IMR-90 (cell line): ENCODE measurements around the gene FOXA2. TPM values are rescaled to one million over a fixed set of nuclear protein-coding genes. Genes with fewer than 3 reads are reported as not detected.

Source experiments
- ATAC-seq: fragments of 200-7000 bp; cut with Tn5 transposase; 2 replicates; pipeline ENCODE4 v1.9.1; 2020; ENCODE audit warnings: low read depth, mild to moderate bottlenecking, moderate library complexity
- BruUV-seq: library from RNA; stranded (reverse); fragments of 400-500 nt; replicated peaks from 2 replicates; lab custom pipeline; 2021; lab: Mats Ljungman, UMichigan
- CTCF ChIA-PET: fragments of 300-600 bp; formaldehyde crosslinking; extraction: SDS; loops from one replicate; lab custom pipeline; 2021; ENCODE audit warnings: antibody characterized with exemption; lab: Yijun Ruan, JAX
- POLR2A ChIA-PET: fragments of 300-600 bp; sonication (Branson Sonifier 250); formaldehyde crosslinking; loops from one replicate; lab custom pipeline; 2022; ENCODE audit warnings: antibody characterized with exemption; ENCODE audit not compliant: unreplicated experiment; lab: Charles Lee
- DNase-seq: peaks from one replicate; pipeline ENCODE4 v3.0.0; 2013
- H2AFZ ChIP-seq: replicated peaks from 2 replicates; pipeline ENCODE3; 2013; ENCODE audit warnings: low read length, mild to moderate bottlenecking; ENCODE audit not compliant: poor library complexity
- H2AK5ac ChIP-seq: 2 replicates; pipeline ENCODE4 v1.6.1; 2013; ENCODE audit warnings: low read depth, low read length, inconsistent platforms
- H2AK9ac ChIP-seq: replicated peaks from 2 replicates; pipeline ENCODE3; 2013; ENCODE audit warnings: mild to moderate bottlenecking, low read depth, low read length, moderate library complexity; ENCODE audit not compliant: poor library complexity
- H2BK120ac ChIP-seq: 2 replicates; pipeline ENCODE4 v1.6.1; 2013; ENCODE audit warnings: low read depth, low read length, inconsistent platforms
- H2BK15ac ChIP-seq: 3 replicates; pipeline ENCODE4 v1.6.1; 2013; ENCODE audit warnings: low read depth, low read length, inconsistent platforms
- H2BK20ac ChIP-seq: 2 replicates; pipeline ENCODE4 v1.6.1; 2013; ENCODE audit warnings: low read depth, mild to moderate bottlenecking, inconsistent platforms, low read length, moderate library complexity
- H2BK5ac ChIP-seq: 2 replicates; pipeline ENCODE4 v1.6.1; 2013; ENCODE audit warnings: mild to moderate bottlenecking, low read depth, low read length, inconsistent platforms; ENCODE audit not compliant: poor library complexity, severe bottlenecking
- H3K14ac ChIP-seq: replicated peaks from 2 replicates; pipeline ENCODE4 v1.6.1; 2013; ENCODE audit warnings: low read depth, low read length, inconsistent platforms
- H3K18ac ChIP-seq: 2 replicates; pipeline ENCODE4 v1.6.1; 2013; ENCODE audit warnings: low read depth, low read length, control low read depth
- H3K23ac ChIP-seq: 2 replicates; pipeline ENCODE4 v1.6.1; 2013; ENCODE audit warnings: low read depth, low read length, inconsistent platforms
- H3K27ac ChIP-seq: 2 replicates; pipeline ENCODE4 v1.5.1; 2013; ENCODE audit warnings: mild to moderate bottlenecking, control low read depth, low read length; ENCODE audit not compliant: insufficient read depth
- H3K27me3 ChIP-seq: 2 replicates; pipeline ENCODE4 v1.6.1; 2013; ENCODE audit warnings: low read length; ENCODE audit not compliant: control insufficient read depth, insufficient read depth
- H3K36me3 ChIP-seq: 2 replicates; pipeline ENCODE4 v1.6.1; 2013; ENCODE audit warnings: low read length, mixed read lengths; ENCODE audit not compliant: control insufficient read depth, insufficient read depth
- H3K4ac ChIP-seq: 2 replicates; pipeline ENCODE4 v1.6.1; 2013; ENCODE audit warnings: low read depth, low read length, inconsistent platforms
- H3K4me1 ChIP-seq: 2 replicates; pipeline ENCODE4 v1.6.1; 2013; ENCODE audit warnings: low read length, mixed read lengths; ENCODE audit not compliant: control insufficient read depth, insufficient read depth
- H3K4me2 ChIP-seq: 2 replicates; pipeline ENCODE4 v1.6.1; 2013; ENCODE audit warnings: low read depth, mild to moderate bottlenecking, control low read depth, low read length, moderate library complexity
- H3K4me3 ChIP-seq: 2 replicates; pipeline ENCODE4 v1.5.1; 2013; ENCODE audit warnings: low read depth, mild to moderate bottlenecking, control low read depth, low read length, moderate library complexity; ENCODE audit not compliant: insufficient read depth
- H3K56ac ChIP-seq: 2 replicates; pipeline ENCODE4 v1.6.1; 2013; ENCODE audit warnings: low read length, inconsistent platforms; ENCODE audit not compliant: insufficient read depth; ENCODE audit errors: extremely low read depth
- H3K79me1 ChIP-seq, 2 experiments: 2 replicates each; pipeline ENCODE4 v1.6.1; 2013; ENCODE audit warnings: low read length in 2 of 2, inconsistent platforms in 1 of 2, low read depth in 1 of 2
- H3K9ac ChIP-seq: 2 replicates; pipeline ENCODE4 v1.6.1; 2013; ENCODE audit warnings: low read depth, low read length, control low read depth
- H3K9me1 ChIP-seq: 2 replicates; pipeline ENCODE4 v1.6.1; 2013; ENCODE audit warnings: low read length, inconsistent platforms; ENCODE audit not compliant: insufficient read depth
- H3K9me3 ChIP-seq: 2 replicates; pipeline ENCODE4 v1.6.1; 2013; ENCODE audit warnings: low read length; ENCODE audit not compliant: control insufficient read depth, insufficient read depth
- H4K20me1 ChIP-seq: 2 replicates; pipeline ENCODE4 v1.6.1; 2013; ENCODE audit warnings: low read length, inconsistent platforms; ENCODE audit not compliant: insufficient read depth
- H4K5ac ChIP-seq: 2 replicates; pipeline ENCODE4 v1.6.1; 2013; ENCODE audit warnings: mild to moderate bottlenecking, low read depth, low read length, control low read depth
- H4K8ac ChIP-seq, 2 experiments: 2 replicates each; pipeline ENCODE4 v1.6.1; 2013; ENCODE audit warnings: low read depth in 2 of 2, low read length in 2 of 2, control low read depth in 1 of 2, inconsistent platforms in 1 of 2
- H4K91ac ChIP-seq: 2 replicates; pipeline ENCODE4 v1.6.1; 2013; ENCODE audit warnings: low read depth, low read length, inconsistent platforms; ENCODE audit not compliant: insufficient read depth
- BHLHE40 ChIP-seq: fragments of 150-350 bp; IDR thresholded peaks from 2 replicates; pipeline ENCODE4 v1.6.1; 2016; ENCODE audit warnings: mild to moderate bottlenecking, low read depth, low read length
- CEBPB ChIP-seq: IDR thresholded peaks from 2 replicates; pipeline ENCODE4 v1.6.1; 2012; ENCODE audit warnings: low read depth, low read length, improper control_type of control experiment
- CHD1 ChIP-seq: IDR thresholded peaks from 2 replicates; pipeline ENCODE4 v1.6.1; 2012; ENCODE audit warnings: low read depth, low read length, improper control_type of control experiment
- CTCF ChIP-seq: conservative IDR thresholded peaks from 2 replicates; pipeline ENCODE4 v1.5.1; 2012; ENCODE audit warnings: mild to moderate bottlenecking, low read depth, low read length, improper control_type of control experiment
- FOS ChIP-seq: fragments of 150-350 bp; IDR thresholded peaks from 2 replicates; pipeline ENCODE4 v1.6.1; 2016; ENCODE audit warnings: low read depth, low read length
- MAFK ChIP-seq: IDR thresholded peaks from 2 replicates; pipeline ENCODE4 v1.6.1; 2012; ENCODE audit warnings: low read depth, low read length, improper control_type of control experiment
- MAZ ChIP-seq: IDR thresholded peaks from 2 replicates; pipeline ENCODE4 v1.6.1; 2012; ENCODE audit warnings: low read depth, mild to moderate bottlenecking, low read length, improper control_type of control experiment, moderate library complexity, borderline replicate concordance
- MXI1 ChIP-seq: IDR thresholded peaks from 2 replicates; pipeline ENCODE4 v1.6.1; 2012; ENCODE audit warnings: low read depth, mild to moderate bottlenecking, low read length, moderate library complexity, borderline replicate concordance
- NFE2L2 ChIP-seq: fragments of 150-350 bp; IDR thresholded peaks from 2 replicates; pipeline ENCODE4 v1.6.1; 2016; ENCODE audit warnings: low read depth, mild to moderate bottlenecking, low read length
- POLR2A ChIP-seq: IDR thresholded peaks from 2 replicates; pipeline ENCODE4 v1.6.1; 2012; ENCODE audit warnings: mild to moderate bottlenecking, low read depth, low read length
- RAD21 ChIP-seq: IDR thresholded peaks from 2 replicates; pipeline ENCODE4 v1.6.1; 2012; ENCODE audit warnings: low read length, improper control_type of control experiment
- RCOR1 ChIP-seq: IDR thresholded peaks from 2 replicates; pipeline ENCODE4 v1.6.1; 2012; ENCODE audit warnings: mild to moderate bottlenecking, low read length, improper control_type of control experiment; ENCODE audit not compliant: insufficient replicate concordance
- RFX5 ChIP-seq: IDR thresholded peaks from 2 replicates; pipeline ENCODE4 v1.8.0; 2012; ENCODE audit warnings: low read depth, mild to moderate bottlenecking, low read length, moderate library complexity
- WGBS, 2 experiments: methylation state at CpG; one replicate each; pipeline versions ENCODE4 v1.1.5 to v1.1.7; 2013; ENCODE audit warnings: missing lambda C conversion rate in 2 of 2; ENCODE audit not compliant: insufficient read length in 1 of 2; ENCODE audit errors: extremely low coverage in 2 of 2; 5-methylcytosine and 5-hydroxymethylcytosine counted together
- dilution Hi-C: fragments of 300-500 bp; cut with HindIII; formaldehyde crosslinking; loops from one replicate; pipeline ENCODE4 v1.14.3; 2018; ENCODE audit warnings: low sequenced_read_pairs; ENCODE audit not compliant: unreplicated experiment
- in situ Hi-C: fragments of 300-500 bp; cut with MboI; formaldehyde crosslinking; loops from 3 replicates; pipeline ENCODE4 v1.14.3; 2019; ENCODE audit warnings: low sequenced_read_pairs, inconsistent platforms, mixed read lengths
- intact Hi-C: fragments of 100-400 bp; cut with micrococcal nuclease; formaldehyde crosslinking; loops from 2 replicates; pipeline ENCODE4 v1.10.0; 2022
- polyA plus RNA-seq, 3 experiments: library from polyadenylated mRNA; depleted of rRNA; stranded (reverse); fragments of >200 nt; gene quantifications; 2 replicates each; pipeline ENCODE4 v1.2.3, GENCODE V29; 2012; ENCODE audit warnings: low replicate concordance in 1 of 3
- total RNA-seq: library from RNA; depleted of rRNA; stranded (reverse); fragments of >200 nt; gene quantifications from 2 replicates; pipeline ENCODE4 v1.2.3, GENCODE V29; 2012
- TF ChIP-seq, protein P1 (sequence below): fragments of 150-350 bp; IDR thresholded peaks from 2 replicates; pipeline ENCODE4 v1.6.1; 2017; ENCODE audit warnings: mild to moderate bottlenecking, antibody characterized with exemption, low read length, low read depth
- TF ChIP-seq, protein P2 (sequence below): fragments of 150-350 bp; IDR thresholded peaks from 2 replicates; pipeline ENCODE4 v1.6.1; 2016; ENCODE audit warnings: low read depth, mild to moderate bottlenecking, low read length, moderate library complexity, borderline replicate concordance

Gene FOXA2
- total and polyA plus RNA-seq, 2 of the 4 experiments (the other 2 are of a cell fraction) = not detected

DNA sequence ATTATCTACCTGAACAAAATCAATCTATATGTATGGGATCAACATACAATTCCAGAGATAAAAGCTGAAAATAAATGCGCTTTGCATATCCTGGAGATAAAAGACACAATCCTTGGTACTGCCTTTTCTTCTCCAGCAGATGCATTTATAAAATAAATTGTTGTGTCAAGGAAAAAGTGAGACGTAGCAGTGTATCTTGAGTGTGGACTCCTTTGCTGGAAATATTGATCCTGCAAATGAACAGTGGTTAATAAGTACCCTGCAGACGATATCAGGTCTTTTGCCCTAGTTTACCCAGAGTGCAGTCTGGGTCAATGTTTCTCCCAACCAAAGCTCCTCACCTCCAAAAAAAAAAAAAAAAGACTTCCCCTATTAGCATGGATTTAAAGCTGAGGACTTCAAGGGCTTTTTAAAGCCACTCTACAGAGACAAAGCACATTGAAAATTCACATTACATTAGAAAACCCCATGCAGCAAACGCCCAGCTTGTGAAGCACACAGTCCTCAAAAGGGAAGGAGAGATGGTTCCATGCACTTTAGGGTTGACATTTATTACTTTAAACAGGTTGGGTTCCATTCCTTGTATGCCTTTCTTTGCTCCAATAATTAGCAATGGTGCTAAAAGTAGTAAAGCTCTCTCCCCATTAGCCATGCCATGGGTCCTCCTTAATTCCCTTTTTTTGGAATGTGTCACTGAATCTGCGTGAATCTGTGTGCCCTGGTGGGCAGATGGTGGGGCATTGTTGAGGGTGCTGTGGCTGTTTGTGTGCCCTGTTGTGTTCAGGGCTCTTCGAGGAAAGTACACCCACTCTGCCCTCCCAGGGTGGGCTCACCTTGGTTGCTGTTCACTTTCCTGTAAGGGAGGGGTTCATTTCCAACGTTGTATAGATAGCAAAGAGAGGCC, 21.1 kb downstream of the FOXA2 start:
- Histone ChIP-seq H4K5ac (no peak overlapping the region), H2BK20ac (no peak overlapping the region), H4K91ac (no peak overlapping the region), H2BK120ac (no peak overlapping the region), H3K23ac (no peak overlapping the region), H2BK15ac (no peak overlapping the region), H3K79me1 (no peaks in the 10 kb centered on the region), H4K8ac (no peak overlapping the region), H3K9ac (no peak overlapping the region), H2AK5ac (no peak overlapping the region), H3K14ac (no peak overlapping the region), H3K4me1 (no peaks in the 10 kb centered on the region), H3K9me3 (no peaks in the 10 kb centered on the region), H3K4me2 (no peak overlapping the region), H3K36me3 (no peaks in the 10 kb centered on the region), H4K20me1 (no peaks in the 10 kb centered on the region), H2BK5ac (no peak overlapping the region), H3K4ac (no peak overlapping the region), H2AFZ (no peak overlapping the region), H3K18ac (no peak overlapping the region), H3K56ac (no peak overlapping the region), H3K27me3 (peaks cover 21% of the 10 kb centered on the region), H3K4me3 (no peak overlapping the region), H3K9me1 (no peaks in the 10 kb centered on the region), H2AK9ac (no peak overlapping the region), H3K27ac (no peak overlapping the region)
- ChIA-PET CTCF (no interaction called here), POLR2A (no interaction called here)
- intact Hi-C loops (no loop called here), dilution Hi-C loops (no loop called here), in situ Hi-C loops (no loop called here)
- ATAC-seq = no peak
- WGBS, 2 experiments = no CpG with 5 or more reads among the region's 7 CpGs
- BruUV-seq = no TSS peak
- no peak for DNase-seq
- no peak for TF ChIP-seq NFE2L2
- no peak for TF ChIP-seq MAFK
- no peak for TF ChIP-seq MXI1
- TF ChIP-seq FOS = no peak
- TF ChIP-seq RFX5 = no peak
- no peak for TF ChIP-seq CHD1
- TF ChIP-seq, protein P1, sequence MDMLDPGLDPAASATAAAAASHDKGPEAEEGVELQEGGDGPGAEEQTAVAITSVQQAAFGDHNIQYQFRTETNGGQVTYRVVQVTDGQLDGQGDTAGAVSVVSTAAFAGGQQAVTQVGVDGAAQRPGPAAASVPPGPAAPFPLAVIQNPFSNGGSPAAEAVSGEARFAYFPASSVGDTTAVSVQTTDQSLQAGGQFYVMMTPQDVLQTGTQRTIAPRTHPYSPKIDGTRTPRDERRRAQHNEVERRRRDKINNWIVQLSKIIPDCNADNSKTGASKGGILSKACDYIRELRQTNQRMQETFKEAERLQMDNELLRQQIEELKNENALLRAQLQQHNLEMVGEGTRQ = no peak
- no peak for TF ChIP-seq POLR2A
- TF ChIP-seq, protein P2, sequence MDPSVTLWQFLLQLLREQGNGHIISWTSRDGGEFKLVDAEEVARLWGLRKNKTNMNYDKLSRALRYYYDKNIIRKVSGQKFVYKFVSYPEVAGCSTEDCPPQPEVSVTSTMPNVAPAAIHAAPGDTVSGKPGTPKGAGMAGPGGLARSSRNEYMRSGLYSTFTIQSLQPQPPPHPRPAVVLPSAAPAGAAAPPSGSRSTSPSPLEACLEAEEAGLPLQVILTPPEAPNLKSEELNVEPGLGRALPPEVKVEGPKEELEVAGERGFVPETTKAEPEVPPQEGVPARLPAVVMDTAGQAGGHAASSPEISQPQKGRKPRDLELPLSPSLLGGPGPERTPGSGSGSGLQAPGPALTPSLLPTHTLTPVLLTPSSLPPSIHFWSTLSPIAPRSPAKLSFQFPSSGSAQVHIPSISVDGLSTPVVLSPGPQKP = no peak
- TF ChIP-seq CTCF = no peak
- no peak for TF ChIP-seq RCOR1
- TF ChIP-seq MAZ = no peak
- no peak for TF ChIP-seq CEBPB
- TF ChIP-seq RAD21 = no peak
- no peak for TF ChIP-seq BHLHE40
